Transverse colon (tissue), 4 donors: ENCODE measurements around the gene BMPR1B. TPM values are rescaled to one million over a fixed set of nuclear protein-coding genes. Genes with fewer than 3 reads are reported as not detected.

ENCODE experiments used
- DNase-seq: peaks from one replicate; pipeline ENCODE4 v3.0.0-alpha.2; 2019
- H3K27ac ChIP-seq, 4 donors: fragments of 200-600 bp; sonication (generic); 2 replicates each; pipeline ENCODE4 v1.5.1; 2016 to 2018; ENCODE audit warnings: inconsistent platforms in 4 of 4
- H3K27me3 ChIP-seq: fragments of 200-600 bp; sonication (generic); 2 replicates; pipeline ENCODE4 v1.5.1; 2017; ENCODE audit warnings: inconsistent platforms
- H3K36me3 ChIP-seq, 4 donors: fragments of 200-600 bp; sonication (generic); 2 replicates each; pipeline ENCODE4 v1.5.1; 2017 to 2019; ENCODE audit warnings: inconsistent platforms in 4 of 4
- H3K4me1 ChIP-seq, 4 donors: fragments of 200-600 bp; sonication (generic); 2 replicates each; pipeline ENCODE4 v1.5.1; 2017 to 2020; ENCODE audit warnings: inconsistent platforms in 4 of 4
- H3K4me3 ChIP-seq, 4 donors: fragments of 200-600 bp; sonication (generic); 1 replicate in 1 of 4; 2 replicates in 3 of 4; pipeline versions ENCODE4 v1.5.1 to v1.6.1; 2017 to 2019; ENCODE audit warnings: inconsistent platforms in 4 of 4
- H3K9me3 ChIP-seq, 2 donors: fragments of 200-600 bp; sonication (generic); 2 replicates each; pipeline ENCODE4 v1.5.1; 2017 to 2019; ENCODE audit warnings: inconsistent platforms in 2 of 2
- EP300 ChIP-seq: sonication (generic); formaldehyde crosslinking; IDR thresholded peaks from one replicate; pipeline ENCODE4 v1.6.1; 2017; ENCODE audit warnings: antibody characterized with exemption, low read depth
- POLR2A ChIP-seq: fragments of 450-650 bp; IDR thresholded peaks from one replicate; pipeline ENCODE4 v1.6.1; 2016; ENCODE audit warnings: antibody characterized with exemption, mild to moderate bottlenecking, moderate library complexity
- POLR2AphosphoS5 ChIP-seq, 3 donors: sonication (generic); formaldehyde crosslinking; IDR thresholded peaks; one replicate each; pipeline ENCODE4 v1.6.1; 2016; ENCODE audit warnings: antibody characterized with exemption in 3 of 3
- WGBS, 2 donors: methylation state at CpG; one replicate each; pipeline ENCODE4 v1.1.5; 2018; ENCODE audit warnings: low coverage in 1 of 2; 5-methylcytosine and 5-hydroxymethylcytosine counted together
- in situ Hi-C, 4 donors: fragments of 200-750 bp; cut with MboI; loops; one replicate each; pipeline versions ENCODE4 v1.15.0 to v1.15.1; 2017; ENCODE audit warnings: low sequenced_read_pairs in 3 of 4, low pct_ligation_motif_present in 1 of 4, low pct_unique_long_range_greater_than_20kb in 1 of 4
- intact Hi-C: fragments of 100-400 bp; cut with DNase I; formaldehyde crosslinking; loops from one replicate; pipeline ENCODE4 v1.15.1; 2023; ENCODE audit warnings: low total_unique reads
- total RNA-seq, 4 donors: library from RNA; depleted of rRNA; stranded (reverse); fragments of >200 nt; gene quantifications; one replicate each; pipeline ENCODE4 v1.1.0, GENCODE V29; 2016
- TF ChIP-seq, protein P1 (sequence below), 5 experiments: fragments of 200-600 bp in 3 of 5; fragments of 450-650 bp in 2 of 5; sonication (generic) in 3 of 5; IDR thresholded peaks; 1 replicate in 2 of 5; 2 replicates in 3 of 5; pipeline ENCODE4 v1.5.1; 2016 to 2017; ENCODE audit warnings: antibody characterized with exemption in 5 of 5, inconsistent platforms in 3 of 5, mild to moderate bottlenecking in 2 of 5, moderate library complexity in 1 of 5

Gene BMPR1B
- 1 to 10 TPM in 1 of 4 donors, under 1 TPM in 2, not detected in 1; 0.64 to 3.2 (median 0.68) TPM for total RNA-seq

DNA sequence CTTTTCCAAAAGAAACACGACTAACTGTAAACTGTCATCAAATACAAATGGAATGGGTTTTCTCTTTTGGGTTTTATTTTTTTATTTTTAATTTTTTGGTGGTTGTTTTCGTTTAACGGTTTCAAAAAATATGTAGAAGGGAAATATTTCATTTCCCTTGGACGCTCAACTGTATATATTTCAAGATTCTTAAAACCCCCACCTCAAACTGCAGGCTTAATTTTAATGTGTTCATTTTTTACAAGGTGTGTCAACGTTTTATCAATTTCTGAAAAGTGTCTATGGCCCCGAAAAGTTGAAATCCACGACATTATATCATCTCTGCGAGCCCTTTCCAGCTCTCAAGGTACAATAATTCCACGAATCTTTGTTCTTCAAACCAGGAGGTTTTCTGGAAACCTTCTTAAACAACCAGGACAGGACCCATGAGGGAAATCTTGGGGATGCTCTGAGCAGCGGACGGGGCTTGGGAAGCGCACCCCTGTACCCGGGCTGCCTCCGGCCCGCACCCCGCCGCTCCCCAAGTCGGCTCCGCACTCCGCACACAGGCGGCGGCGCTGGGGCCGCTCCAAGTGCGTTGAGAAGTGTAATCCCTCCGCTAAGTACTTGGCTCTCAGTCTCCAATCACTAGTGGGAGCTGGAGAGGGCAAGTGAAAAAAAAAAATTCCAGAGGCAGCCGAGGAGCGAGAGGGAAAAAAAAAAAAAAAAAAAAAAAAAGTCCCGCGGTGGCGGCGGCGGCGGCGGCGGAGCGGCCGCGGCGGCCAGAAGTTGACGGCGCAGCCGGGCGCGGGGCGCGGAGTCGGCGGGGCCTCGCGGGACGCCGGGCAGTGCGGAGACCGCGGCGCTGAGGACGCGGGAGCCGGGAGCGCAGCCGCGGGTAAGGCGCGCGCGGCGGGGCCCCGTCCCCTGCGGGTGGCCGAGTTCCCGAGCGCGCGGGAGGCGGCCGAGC lies at the start of gene BMPR1B:
BMPR1B (plus strand) TSS at position 764 of the 949 bp plus-strand sequence. CDS start 346,470 bp downstream, outside the sequence.
- H3K4me3 ChIP-seq: peak within 1 kb of the TSS; percentile 24 to 53 (median 45)
- no peaks in the 10 kb centered on the region for H3K9me3 ChIP-seq
- H3K36me3 ChIP-seq: no peaks in the 10 kb centered on the region
- peaks cover 0 to 11% (median 4%) of the 10 kb centered on the region in 4 donors for H3K4me1 ChIP-seq
- TF ChIP-seq EP300: no peak
- TF ChIP-seq POLR2A: no peak
- TF ChIP-seq POLR2AphosphoS5 (IDR thresholded peaks at IDR 0.05): no peak
- TF ChIP-seq, protein P1, sequence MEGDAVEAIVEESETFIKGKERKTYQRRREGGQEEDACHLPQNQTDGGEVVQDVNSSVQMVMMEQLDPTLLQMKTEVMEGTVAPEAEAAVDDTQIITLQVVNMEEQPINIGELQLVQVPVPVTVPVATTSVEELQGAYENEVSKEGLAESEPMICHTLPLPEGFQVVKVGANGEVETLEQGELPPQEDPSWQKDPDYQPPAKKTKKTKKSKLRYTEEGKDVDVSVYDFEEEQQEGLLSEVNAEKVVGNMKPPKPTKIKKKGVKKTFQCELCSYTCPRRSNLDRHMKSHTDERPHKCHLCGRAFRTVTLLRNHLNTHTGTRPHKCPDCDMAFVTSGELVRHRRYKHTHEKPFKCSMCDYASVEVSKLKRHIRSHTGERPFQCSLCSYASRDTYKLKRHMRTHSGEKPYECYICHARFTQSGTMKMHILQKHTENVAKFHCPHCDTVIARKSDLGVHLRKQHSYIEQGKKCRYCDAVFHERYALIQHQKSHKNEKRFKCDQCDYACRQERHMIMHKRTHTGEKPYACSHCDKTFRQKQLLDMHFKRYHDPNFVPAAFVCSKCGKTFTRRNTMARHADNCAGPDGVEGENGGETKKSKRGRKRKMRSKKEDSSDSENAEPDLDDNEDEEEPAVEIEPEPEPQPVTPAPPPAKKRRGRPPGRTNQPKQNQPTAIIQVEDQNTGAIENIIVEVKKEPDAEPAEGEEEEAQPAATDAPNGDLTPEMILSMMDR (IDR thresholded peaks at IDR 0.05): no peak
- in situ Hi-C loops (no loop called here), intact Hi-C loops (no loop called here)
- H3K27me3 ChIP-seq: peaks cover 94% of the 10 kb centered on the region
- WGBS, 2 donors: 17 to 20% methylated on average over 9 to 50 of the region's 77 CpGs
- peak within 1 kb of the TSS; percentile 21 to 41 (median 40) for H3K27ac ChIP-seq
- no peak for DNase-seq

DNA sequence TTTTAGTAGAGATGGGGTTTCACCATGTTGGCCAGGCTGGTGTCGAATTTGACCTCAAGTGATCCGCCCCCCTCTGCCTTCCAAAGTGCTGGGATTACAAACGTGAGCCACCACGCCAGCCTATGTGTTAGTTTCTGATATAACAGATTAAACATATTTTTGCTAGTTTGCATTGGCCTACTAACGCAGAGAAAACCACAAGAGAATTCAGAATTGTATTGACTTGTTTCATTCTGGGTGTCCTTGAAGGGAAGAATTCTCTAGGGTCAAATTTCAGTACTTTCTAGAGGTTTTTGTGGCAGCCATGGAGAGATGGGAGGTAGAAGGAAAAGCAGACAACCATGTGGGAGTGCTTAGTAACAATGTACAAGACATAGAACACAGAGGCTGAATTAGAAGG lies 46.1 kb upstream of the BMPR1B start:
- 79 to 100% methylated on average over 1 to 5 of the region's 5 CpGs for WGBS, 2 donors
- H3K9me3 ChIP-seq: no peaks in the 10 kb centered on the region
- in situ Hi-C loops (no loop called here), intact Hi-C loops (no loop called here)
- no peak overlapping the region for H3K27ac ChIP-seq
- no peaks in the 10 kb centered on the region for H3K27me3 ChIP-seq
- DNase-seq: no peak
- no peaks in the 10 kb centered on the region for H3K4me1 ChIP-seq
- H3K36me3 ChIP-seq: no peaks in the 10 kb centered on the region
- no peak for TF ChIP-seq EP300
- no peak for TF ChIP-seq POLR2AphosphoS5 (IDR thresholded peaks at IDR 0.05)
- TF ChIP-seq, protein P1 (IDR thresholded peaks at IDR 0.05): no peak
- no peak for TF ChIP-seq POLR2A
- H3K4me3 ChIP-seq: no peak overlapping the region

DNA sequence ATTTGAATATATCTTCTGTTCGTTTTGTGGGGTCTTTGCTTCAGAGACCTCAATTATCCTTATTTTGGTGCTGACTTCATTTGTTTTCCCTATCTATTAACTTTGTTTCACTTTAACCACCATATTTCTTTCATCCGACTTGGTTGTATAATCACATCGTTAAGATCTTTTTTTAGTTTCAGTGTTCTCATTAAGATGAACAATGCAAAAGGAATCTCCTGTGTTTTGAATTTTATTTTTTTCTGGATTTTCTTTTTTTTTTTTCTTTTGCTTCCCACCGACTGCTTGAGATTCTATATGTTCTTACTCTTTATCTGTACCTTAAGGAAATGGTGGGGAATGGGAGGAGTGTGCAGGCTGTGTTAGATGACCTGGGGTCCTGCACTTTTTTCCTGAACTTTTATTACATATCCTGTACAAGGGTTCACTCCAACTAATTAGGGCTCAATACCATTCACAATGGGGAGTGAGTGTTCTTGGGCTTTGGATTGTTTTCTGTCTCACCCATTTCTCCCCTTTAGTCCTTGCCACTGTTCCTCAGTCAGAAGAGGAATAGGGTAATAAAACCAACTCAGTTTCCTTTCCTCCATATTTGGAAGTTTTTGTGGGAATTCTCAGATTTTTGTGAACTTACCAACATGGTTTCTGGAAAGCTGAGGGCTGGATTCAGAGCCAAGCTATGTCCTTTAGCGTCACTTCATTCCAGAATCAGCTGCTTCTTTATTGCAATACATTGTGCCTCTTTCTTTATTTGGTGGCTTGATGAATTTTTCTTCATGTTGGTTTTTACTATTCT lies 43.2 kb upstream of the BMPR1B start:
- no peak for DNase-seq
- 69 to 82% methylated on average over 4 to 5 of the region's 5 CpGs for WGBS, 2 donors
- Histone ChIP-seq H3K27me3 (no peaks in the 10 kb centered on the region), H3K9me3 (no peaks in the 10 kb centered on the region), H3K27ac (no peak overlapping the region), H3K4me1 (no peaks in the 10 kb centered on the region), H3K36me3 (no peaks in the 10 kb centered on the region), H3K4me3 (no peak overlapping the region)
- intact Hi-C loops (no loop called here), in situ Hi-C loops (no loop called here)
- TF ChIP-seq, protein P1 (IDR thresholded peaks at IDR 0.05): no peak
- no peak for TF ChIP-seq POLR2A
- TF ChIP-seq POLR2AphosphoS5 (IDR thresholded peaks at IDR 0.05): no peak
- no peak for TF ChIP-seq EP300

DNA sequence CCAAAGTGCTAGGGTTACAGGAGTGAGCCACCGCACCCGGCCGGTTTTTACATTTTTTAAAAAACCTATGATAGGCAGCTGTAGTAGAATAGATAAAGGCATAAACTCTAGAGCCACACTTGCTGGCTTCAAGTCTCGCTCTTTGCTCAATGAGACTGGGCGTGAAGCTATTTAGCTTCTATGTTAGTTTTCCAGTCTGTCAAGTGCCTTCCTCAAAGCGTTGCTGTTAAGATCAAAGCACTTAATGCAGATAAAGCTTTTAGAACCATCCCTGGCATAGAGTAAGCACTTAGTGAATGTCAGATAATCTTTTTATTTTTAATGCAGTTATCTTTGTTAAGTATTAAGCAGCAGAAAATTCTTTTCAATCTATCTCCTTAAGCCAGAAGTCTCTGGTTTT lies 42.0 kb upstream of the BMPR1B start:
- intact Hi-C loops: no loop called here
- no peaks in the 10 kb centered on the region for H3K4me1 ChIP-seq
- 92% methylated on average over 3 to 6 of the region's 6 CpGs for WGBS, 2 donors

More for the DNA sequence above, 42.0 kb upstream of the BMPR1B start:
- TF ChIP-seq POLR2A (no peak), POLR2AphosphoS5 (IDR thresholded peaks at IDR 0.05) (no peak), EP300 (no peak)
- TF ChIP-seq, protein P1 (IDR thresholded peaks at IDR 0.05): no peak
- H3K9me3 ChIP-seq: no peaks in the 10 kb centered on the region
- no peak overlapping the region for H3K27ac ChIP-seq
- DNase-seq: no peak
- in situ Hi-C loops: no loop called here
- H3K36me3 ChIP-seq: no peaks in the 10 kb centered on the region
- H3K4me3 ChIP-seq: no peak overlapping the region
- no peaks in the 10 kb centered on the region for H3K27me3 ChIP-seq
